Fibroblast of lung (primary cell): ENCODE results near the gene KIF26B. TPM values are rescaled to one million over a fixed set of nuclear protein-coding genes. Genes with fewer than 3 reads are reported as not detected.

Experiments
- DNase-seq, 2 donors: peaks; one replicate each; pipeline versions ENCODE4 v3.0.0 to v3.0.0-alpha.2; 2010; ENCODE audit warnings: low read depth in 2 of 2
- H2AFZ ChIP-seq: 2 replicates; pipeline ENCODE4 v1.5.1; 2012; ENCODE audit warnings: low read length, control low read depth, inconsistent platforms
- H3K27ac ChIP-seq: 2 replicates; pipeline ENCODE4 v1.5.1; 2011; ENCODE audit warnings: low read length, control low read depth; ENCODE audit not compliant: insufficient read depth
- H3K27me3 ChIP-seq: 2 replicates; pipeline ENCODE4 v1.5.1; 2011; ENCODE audit warnings: mild to moderate bottlenecking, low read length; ENCODE audit not compliant: control insufficient read depth, insufficient read depth
- H3K36me3 ChIP-seq: 2 replicates; pipeline ENCODE4 v1.5.1; 2011; ENCODE audit warnings: low read length; ENCODE audit not compliant: control insufficient read depth, insufficient read depth
- H3K4me1 ChIP-seq: 2 replicates; pipeline ENCODE4 v1.5.1; 2011; ENCODE audit warnings: low read length; ENCODE audit not compliant: control insufficient read depth, insufficient read depth; ENCODE audit errors: extremely low read depth
- H3K4me2 ChIP-seq: 2 replicates; pipeline ENCODE4 v1.5.1; 2011; ENCODE audit warnings: low read length, control low read depth; ENCODE audit not compliant: insufficient read depth; ENCODE audit errors: extremely low read depth
- H3K4me3 ChIP-seq, 4 experiments: fragments of 200-600 bp in 1 of 4; sonication (generic) in 1 of 4; replicated peaks in 1 of 4; 2 replicates each; pipeline ENCODE4 v1.5.1; 2011 to 2016; ENCODE audit warnings: low read length in 4 of 4, low read depth in 3 of 4, mild to moderate bottlenecking in 3 of 4, control low read depth in 2 of 4, inconsistent platforms in 1 of 4, mixed read lengths in 1 of 4; ENCODE audit not compliant: insufficient read depth in 1 of 4; ENCODE audit errors: control extremely low read depth in 1 of 4
- H3K79me2 ChIP-seq: 2 replicates; pipeline ENCODE4 v1.5.1; 2012; ENCODE audit warnings: mild to moderate bottlenecking, low read length, inconsistent platforms; ENCODE audit not compliant: control insufficient read depth, insufficient read depth
- H3K9ac ChIP-seq: 2 replicates; pipeline ENCODE4 v1.5.1; 2011; ENCODE audit warnings: mild to moderate bottlenecking, low read length, control low read depth; ENCODE audit not compliant: insufficient read depth
- H3K9me3 ChIP-seq: 2 replicates; pipeline ENCODE4 v1.5.1; 2012; ENCODE audit warnings: low read depth, low read length; ENCODE audit not compliant: control insufficient read depth, insufficient read depth
- H4K20me1 ChIP-seq: 2 replicates; pipeline ENCODE4 v1.5.1; 2011; ENCODE audit warnings: low read length; ENCODE audit not compliant: control insufficient read depth, insufficient read depth; ENCODE audit errors: extremely low read depth
- CTCF ChIP-seq, 2 donors: IDR thresholded peaks in 1 of 2; conservative IDR thresholded peaks in 1 of 2; 1 replicate in 1 of 2; 2 replicates in 1 of 2; pipeline ENCODE4 v1.5.1; 2011 to 2012; ENCODE audit warnings: low read length in 2 of 2, control low read depth in 1 of 2, inconsistent platforms in 1 of 2, low read depth in 1 of 2, mild to moderate bottlenecking in 1 of 2
- EZH2 ChIP-seq: IDR thresholded peaks from 2 replicates; pipeline ENCODE4 v1.5.1; 2012; ENCODE audit warnings: low read length, control low read depth, mild to moderate bottlenecking; ENCODE audit errors: missing control alignments
- polyA plus RNA-seq, 2 donors: library from polyadenylated mRNA; depleted of rRNA in 1 of 2; stranded (reverse) in 1 of 2; unstranded in 1 of 2; fragments of >200 nt; gene quantifications; 2 replicates each; pipeline ENCODE4 v1.2.1, GENCODE V29; 2011 to 2012; ENCODE audit warnings: missing spikeins in 1 of 2
- total RNA-seq: library from RNA; depleted of rRNA; stranded (reverse); fragments of >200 nt; gene quantifications from 2 replicates; pipeline ENCODE4 v1.2.1, GENCODE V29; 2014

Gene KIF26B
- total and polyA plus RNA-seq, 2 donors (not counting 1 experiment from before 2014, with no cell fraction given): 5.3 to 6.1 TPM

GRCh38 chr1:245600658-245601057, 445.9 kb downstream of the KIF26B start:
- Histone ChIP-seq H3K4me1 (peaks cover 14% of the 10 kb centered on the region), H4K20me1 (no peaks in the 10 kb centered on the region), H3K9ac (no peak overlapping the region), H2AFZ (no peak overlapping the region), H3K4me2 (no peak overlapping the region), H3K36me3 (no peaks in the 10 kb centered on the region), H3K27me3 (no peaks in the 10 kb centered on the region), H3K9me3 (no peaks in the 10 kb centered on the region), H3K27ac (no peak overlapping the region), H3K79me2 (no peaks in the 10 kb centered on the region), H3K4me3 (no peak overlapping the region)
- no peak for TF ChIP-seq EZH2
- TF ChIP-seq CTCF (conservative IDR thresholded peaks at IDR 0.05 in 1 of 2, IDR thresholded peaks at IDR 0.05 in 1 of 2; ENCODE audit: low read depth in 1 of 2, low read length in 2 of 2): no peak
- no peak for DNase-seq

- no peaks in the 10 kb centered on the region for H4K20me1 ChIP-seq
- H3K27me3 ChIP-seq: no peaks in the 10 kb centered on the region
- H3K27ac ChIP-seq: no peak overlapping the region
- DNase-seq: peak in 1 of 2 donors; percentile 11
- no peaks in the 10 kb centered on the region for H3K36me3 ChIP-seq
- no peaks in the 10 kb centered on the region for H3K79me2 ChIP-seq
- no peak overlapping the region for H2AFZ ChIP-seq
- H3K4me1 ChIP-seq: peaks cover 12% of the 10 kb centered on the region
- TF ChIP-seq EZH2 (no peak), CTCF (conservative IDR thresholded peaks at IDR 0.05 in 1 of 2, IDR thresholded peaks at IDR 0.05 in 1 of 2; ENCODE audit: low read depth in 1 of 2, low read length in 2 of 2) (no peak)
- H3K4me3 ChIP-seq: no peak overlapping the region
- H3K4me2 ChIP-seq: no peak overlapping the region
- no peaks in the 10 kb centered on the region for H3K9me3 ChIP-seq
- H3K9ac ChIP-seq: no peak overlapping the region
Observed at GRCh38 chr1:245603311-245603865, 448.6 kb downstream of the KIF26B start.

GRCh38 chr1:245604979-245605378, 450.2 kb downstream of the KIF26B start:
- H3K4me3 ChIP-seq: no peak overlapping the region
- peaks cover 2% of the 10 kb centered on the region for H3K4me1 ChIP-seq
- no peaks in the 10 kb centered on the region for H4K20me1 ChIP-seq
- TF ChIP-seq EZH2 (no peak), CTCF (conservative IDR thresholded peaks at IDR 0.05 in 1 of 2, IDR thresholded peaks at IDR 0.05 in 1 of 2; ENCODE audit: low read depth in 1 of 2, low read length in 2 of 2) (no peak)
- DNase-seq: peak; percentile 9 to 30
- H3K27ac ChIP-seq: peak overlapping the region; percentile 6
- H3K79me2 ChIP-seq: no peaks in the 10 kb centered on the region
- no peaks in the 10 kb centered on the region for H3K27me3 ChIP-seq
- no peak overlapping the region for H2AFZ ChIP-seq
- no peak overlapping the region for H3K9ac ChIP-seq
- H3K4me2 ChIP-seq: no peak overlapping the region
- no peaks in the 10 kb centered on the region for H3K36me3 ChIP-seq
- no peaks in the 10 kb centered on the region for H3K9me3 ChIP-seq
